HPDE6-E6E7 (cell line): ENCODE data around the gene GMDS.

ENCODE experiments used
- DNase-seq: peaks from one replicate; pipeline ENCODE4 v3.0.0; 2011; ENCODE audit warnings: missing footprints; ENCODE audit errors: extremely low spot score

The GMDS gene

GRCh38 chr6:2240961-2241360 is 4.4 kb downstream of the GMDS start:
- DNase-seq: no peak

DNA sequence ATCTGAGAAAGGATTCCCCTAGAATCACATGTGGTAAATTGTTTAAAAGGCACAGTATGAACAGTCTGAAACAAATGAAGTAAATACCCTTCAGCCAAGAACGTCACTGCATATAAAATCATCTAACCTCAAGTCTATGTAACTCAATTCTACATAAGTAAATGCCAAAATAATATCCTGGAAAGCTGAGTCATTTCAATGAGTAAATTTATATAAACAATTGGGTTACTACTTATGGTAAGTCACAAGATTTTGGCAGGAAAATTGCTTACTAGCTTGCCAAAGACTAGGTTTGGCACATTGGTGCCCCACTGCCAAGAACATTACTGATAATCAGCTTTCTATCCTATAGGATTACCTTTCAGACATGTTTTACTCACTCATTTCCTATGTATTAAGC is 8.4 kb downstream of the GMDS start:
- DNase-seq: no peak

- DNase-seq: no peak
Measured at GRCh38 chr6:2235777-2236495, 9.5 kb downstream of the GMDS start.

- no peak for DNase-seq
Measured at GRCh38 chr6:2232445-2232844, 13.0 kb downstream of the GMDS start.

GRCh38 chr6:2231438-2231837 is 14.0 kb downstream of the GMDS start:
- DNase-seq: no peak

- DNase-seq: no peak
Measured at GRCh38 chr6:2230659-2231277, 14.6 kb downstream of the GMDS start.

- no peak for DNase-seq
Measured at GRCh38 chr6:2229742-2230141, 15.7 kb downstream of the GMDS start.

DNA sequence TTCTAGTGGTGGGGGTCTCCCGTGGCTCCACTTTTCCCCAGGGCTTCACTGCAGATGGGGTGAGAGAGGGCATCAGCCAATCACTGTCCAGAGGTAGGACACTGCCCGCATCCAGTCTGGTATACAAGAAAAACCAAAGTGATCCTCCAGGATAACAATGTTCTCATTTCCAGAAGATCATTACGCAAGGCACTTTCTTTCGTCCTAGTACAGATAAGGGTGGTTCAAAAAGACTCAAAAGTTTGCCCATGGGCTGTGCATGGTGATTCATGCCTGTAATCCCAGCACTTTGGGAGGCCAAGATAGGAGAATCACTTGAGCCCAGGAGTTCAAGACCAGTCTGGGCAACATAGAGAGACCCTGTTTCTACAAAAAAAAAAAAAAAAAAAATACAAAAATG is 16.4 kb downstream of the GMDS start:
- DNase-seq: no peak

- DNase-seq: no peak
Measured at GRCh38 chr6:2228392-2228791, 17.0 kb downstream of the GMDS start.

GRCh38 chr6:2226775-2227174 is 18.6 kb downstream of the GMDS start:
- no peak for DNase-seq

GRCh38 chr6:2225422-2226392 is 19.7 kb downstream of the GMDS start:
- no peak for DNase-seq

DNA sequence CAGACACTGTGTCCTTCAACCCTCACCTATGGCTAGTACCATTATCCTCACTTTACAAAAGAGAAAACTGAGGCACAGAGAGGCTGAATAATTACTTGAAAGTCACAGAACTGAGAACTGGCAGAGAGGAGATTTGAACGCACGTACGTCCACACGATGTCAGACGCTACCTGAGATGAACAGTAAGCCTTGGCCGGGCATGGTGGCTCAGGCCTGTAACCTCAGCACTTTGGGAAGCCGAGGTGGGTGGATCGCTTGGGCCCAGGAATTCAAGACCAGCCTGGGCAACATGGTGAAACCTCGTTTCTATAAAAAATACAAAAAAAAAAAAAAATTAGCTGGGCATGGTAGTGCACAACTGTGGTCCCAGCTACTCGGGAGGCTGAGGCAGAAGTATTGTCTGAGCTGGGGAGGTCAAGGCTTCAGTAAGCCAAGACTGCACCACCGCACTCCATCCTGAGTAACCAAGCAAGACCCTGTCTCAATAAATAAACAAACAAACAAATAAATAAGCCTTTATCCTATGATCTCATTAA is 20.5 kb downstream of the GMDS start:
- no peak for DNase-seq

DNA sequence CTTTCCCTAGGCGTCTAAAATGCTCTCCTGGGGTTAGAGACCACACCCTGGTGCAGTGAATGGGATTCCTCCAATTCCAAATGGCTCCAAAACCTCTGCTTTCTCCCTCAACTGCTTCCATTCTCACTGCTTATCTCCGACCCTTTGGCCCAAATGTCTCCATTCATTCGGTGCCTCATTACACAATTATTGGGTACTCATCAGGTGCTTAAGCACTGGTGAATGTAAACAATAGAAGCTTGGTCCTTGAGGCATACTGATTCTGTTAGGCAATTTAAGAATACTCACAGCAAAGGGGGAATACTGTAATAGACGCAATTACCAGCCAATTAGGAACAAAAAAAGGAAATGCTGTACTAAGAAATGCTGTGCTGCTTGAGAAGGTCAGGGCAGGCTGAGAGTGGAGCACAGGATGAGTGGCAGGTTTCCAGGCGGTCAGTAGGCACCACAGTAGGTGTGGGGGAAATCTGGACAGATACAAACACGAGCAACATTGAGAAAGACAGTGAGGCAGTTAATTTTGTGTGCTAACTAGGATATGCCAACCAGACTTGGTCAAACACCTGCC is 23.0 kb downstream of the GMDS start:
- no peak for DNase-seq

GRCh38 chr6:2221726-2222274 is 23.6 kb downstream of the GMDS start:
- DNase-seq: no peak

GRCh38 chr6:2220154-2220553 is 25.3 kb downstream of the GMDS start:
- no peak for DNase-seq

DNA sequence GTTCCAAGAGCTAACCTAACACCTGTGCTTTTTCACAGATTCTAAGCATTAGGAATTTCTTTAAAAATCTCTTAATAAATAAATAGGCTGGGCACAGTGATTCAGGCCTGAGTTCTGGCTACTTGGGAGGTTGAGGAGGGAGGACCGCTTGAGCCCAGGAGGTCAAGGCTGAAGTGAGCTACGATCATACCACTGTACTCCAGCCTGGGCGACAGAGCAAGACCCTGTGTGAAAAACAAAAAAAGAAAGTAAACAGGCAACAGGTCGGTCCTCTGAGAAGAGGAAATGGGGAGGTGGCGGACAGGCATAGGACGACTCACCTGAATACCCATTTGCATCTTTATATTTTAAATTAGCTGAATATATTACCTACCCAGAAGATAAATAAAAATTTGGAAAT is 26.5 kb downstream of the GMDS start:
- no peak for DNase-seq

- DNase-seq: no peak
Measured at GRCh38 chr6:2216794-2217383, 28.5 kb downstream of the GMDS start.

DNA sequence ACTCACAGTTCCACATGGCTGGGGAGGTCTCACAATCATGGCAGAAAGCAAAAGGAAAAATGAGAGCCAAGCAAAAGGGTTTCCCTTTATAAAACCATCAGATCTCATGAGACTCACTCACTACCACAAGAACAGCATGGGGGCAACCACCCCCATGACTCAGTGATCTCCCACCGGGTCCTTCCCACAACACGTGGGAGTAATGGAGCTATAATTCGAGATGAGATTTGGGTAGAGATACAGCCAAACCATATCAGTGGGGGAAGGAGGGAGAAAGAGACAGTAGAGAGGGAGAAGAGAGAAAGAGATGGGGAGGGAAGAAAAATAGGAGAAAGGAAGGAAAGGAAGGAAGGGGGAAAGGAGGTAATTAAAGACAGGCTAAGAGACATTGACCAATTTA is 30.1 kb downstream of the GMDS start:
- no peak for DNase-seq

DNA sequence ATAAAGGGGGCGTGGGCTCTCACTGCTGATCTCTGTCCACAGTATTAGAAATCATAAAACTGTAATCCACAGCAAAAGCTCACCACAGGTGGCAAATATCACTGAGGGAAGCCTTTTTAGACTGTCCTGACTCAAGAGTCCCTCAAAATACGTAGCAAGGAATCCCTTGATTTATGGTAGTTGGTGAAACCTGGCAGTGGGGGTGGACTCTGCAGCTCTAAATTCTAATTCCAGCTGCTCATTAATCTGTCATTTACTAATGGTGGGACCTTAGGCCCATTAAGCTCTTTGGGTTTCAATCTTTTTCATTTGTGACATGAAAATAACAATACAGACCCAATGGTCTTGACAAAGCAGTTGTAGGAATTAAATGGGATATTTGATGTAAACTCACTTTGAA is 32.3 kb downstream of the GMDS start:
- no peak for DNase-seq

GRCh38 chr6:2209226-2209809 is 36.1 kb downstream of the GMDS start:
- peak; percentile 51 for DNase-seq

DNA sequence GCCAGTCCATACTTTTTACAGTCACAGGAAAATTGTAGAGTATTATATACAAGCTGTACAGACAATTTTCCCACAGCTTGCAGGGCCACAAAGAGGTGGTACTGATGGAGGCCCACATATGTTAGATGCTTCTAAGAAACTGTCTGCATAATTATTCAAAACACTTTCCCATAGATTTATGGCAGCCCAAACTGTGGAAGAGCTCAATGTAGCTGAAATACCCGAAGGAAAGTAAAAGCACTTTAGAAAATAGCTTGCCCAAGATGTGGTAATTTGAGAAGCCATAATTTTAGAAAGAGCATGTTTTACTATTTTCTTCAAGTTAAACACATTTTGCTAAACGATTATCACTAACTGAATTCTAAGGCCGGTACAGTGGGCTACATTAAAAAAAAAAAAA is 36.9 kb downstream of the GMDS start:
- no peak for DNase-seq
